G401.6 (cell line): ENCODE measurements around the gene MYO5B.
"Not testable (repeated sequence)": the region's sequence is repeated elsewhere in the genome, so short reads cannot be mapped to it uniquely, and the experiment has no call there.

Source experiments
- FAIRE-seq: peaks from 2 replicates; lab custom pipeline; 2012; peaks lifted over from hg19 to GRCh38; lab: Jason Lieb, UNC

Gene MYO5B

DNA sequence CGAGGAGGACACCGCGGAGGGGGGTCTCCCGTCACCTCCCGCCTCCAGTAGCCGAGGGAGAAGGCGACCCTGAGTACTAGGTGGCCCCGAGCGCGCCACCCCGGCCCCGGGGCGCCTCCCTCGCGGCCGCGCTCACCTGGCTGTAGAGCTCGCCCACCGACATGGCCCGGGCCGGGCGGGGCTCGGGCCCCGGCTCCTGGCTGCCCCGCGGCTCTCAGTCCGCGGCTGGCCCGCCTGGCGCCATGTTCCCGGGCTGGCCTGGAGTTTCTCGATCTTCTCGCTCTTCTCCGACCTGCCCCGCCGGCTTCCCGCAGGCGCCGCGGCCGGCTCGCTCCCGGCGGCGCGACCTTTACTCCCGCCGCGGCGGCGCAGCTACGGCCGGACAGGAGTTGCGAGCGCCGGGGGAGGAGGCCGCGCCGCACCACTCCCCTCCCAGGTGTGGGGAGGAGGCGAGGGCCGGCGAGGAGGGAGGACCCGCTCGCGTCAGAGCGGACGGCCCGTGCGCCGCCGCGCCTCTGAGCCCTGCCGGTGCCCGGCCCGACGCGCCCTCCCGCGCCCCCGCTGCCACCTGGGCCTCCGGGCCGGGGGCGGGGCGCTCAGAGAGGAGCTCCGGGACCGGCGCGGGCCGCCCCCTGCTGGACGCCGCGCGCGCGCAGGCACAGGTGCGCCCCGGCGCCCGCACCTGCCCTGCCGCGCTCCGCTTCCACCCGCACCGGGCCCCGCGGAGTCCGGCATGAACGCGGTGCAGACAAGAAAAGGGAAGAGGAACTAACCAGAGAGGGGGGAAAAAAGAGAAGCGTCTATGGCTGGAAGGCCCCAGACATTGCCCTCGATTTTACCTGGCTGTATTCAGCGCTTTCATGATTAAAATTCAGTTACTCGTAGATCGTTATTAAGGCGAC lies at the start of gene MYO5B:
MYO5B (minus strand) TSS at position 517 of the 902 bp plus-strand sequence; CDS start at position 163, 354 bp downstream.
- FAIRE-seq = no peak

DNA sequence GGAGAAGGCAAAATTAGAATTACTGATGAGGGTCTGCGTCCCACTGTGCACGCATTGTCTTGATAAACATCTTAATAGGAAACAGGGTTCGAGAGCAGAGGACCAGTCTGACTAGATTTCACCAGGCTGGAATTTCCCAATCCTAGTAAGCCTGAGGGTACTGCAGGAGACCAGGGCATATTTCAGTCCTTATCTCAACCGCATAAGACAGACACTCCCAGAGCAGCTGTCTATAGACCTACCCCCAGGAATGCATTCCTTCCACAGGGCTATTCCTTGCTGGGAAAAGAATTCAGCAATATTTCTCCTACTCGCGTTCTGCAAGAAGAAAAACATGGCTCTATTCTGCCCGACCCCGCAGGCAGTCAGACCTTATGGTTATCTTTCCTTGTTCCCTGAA lies 46.8 kb upstream of the MYO5B start:
- FAIRE-seq = not testable (repeated sequence)

DNA sequence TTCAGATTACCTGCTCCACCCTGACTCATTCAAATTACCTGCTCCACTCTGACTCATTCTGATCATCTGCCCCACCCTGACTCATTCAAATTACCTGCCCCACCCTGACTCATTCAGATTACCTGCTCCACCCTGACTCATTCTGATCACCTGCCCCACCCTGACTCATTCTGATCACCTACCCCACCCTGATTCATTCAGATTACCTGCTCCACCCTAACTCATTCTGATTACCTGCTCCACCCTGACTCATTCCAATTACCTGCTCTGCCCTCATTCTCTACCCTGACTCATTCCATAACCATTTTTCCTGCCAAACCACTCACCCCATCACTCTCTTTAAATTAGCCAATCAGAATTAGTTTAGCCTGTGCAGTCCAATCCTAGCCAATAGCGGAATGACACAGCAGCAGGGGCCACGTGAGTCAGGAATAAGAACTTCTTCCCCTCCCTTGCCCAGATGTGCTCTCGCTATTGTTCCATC lies 45.2 kb upstream of the MYO5B start:
- FAIRE-seq = no peak

DNA sequence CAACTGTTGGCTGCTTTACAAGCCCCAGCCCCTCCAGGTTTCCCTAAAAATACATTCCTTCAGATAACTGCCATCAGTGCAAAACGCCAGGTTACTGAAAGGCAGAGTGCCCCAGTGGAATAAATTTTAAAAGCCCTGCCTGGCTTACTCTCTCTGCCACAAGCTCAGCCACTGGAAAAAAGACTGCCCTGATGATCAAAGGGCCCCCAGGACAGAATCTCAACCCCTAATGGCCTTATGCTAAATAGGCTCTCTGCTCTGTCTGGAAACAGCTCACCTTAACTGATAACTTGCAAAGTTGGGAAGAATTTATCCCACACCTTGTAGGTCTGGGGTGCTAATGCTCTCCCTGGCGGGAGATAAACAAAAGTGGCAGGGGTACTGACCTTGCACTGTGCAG lies 37.5 kb upstream of the MYO5B start:
- FAIRE-seq = no peak

DNA sequence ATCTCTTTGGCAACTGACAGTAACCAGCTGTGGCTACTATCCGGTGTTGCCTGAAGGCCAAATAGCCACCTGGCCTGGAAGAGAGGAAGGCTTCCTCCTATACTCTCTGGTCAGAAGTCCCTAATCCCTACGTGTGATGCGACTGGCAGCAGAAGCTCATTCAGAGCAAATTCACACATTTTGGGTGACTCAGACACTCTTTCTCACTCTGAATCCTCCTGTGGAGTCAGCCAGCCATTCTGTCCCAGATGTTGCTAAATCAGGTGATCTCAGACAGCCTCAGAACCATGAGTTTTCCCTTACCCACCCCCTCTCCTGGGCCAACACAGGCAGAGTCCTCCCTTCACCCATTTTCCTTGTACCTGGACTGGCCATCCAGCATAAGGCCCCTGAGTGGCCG lies 36.7 kb upstream of the MYO5B start:
- no peak for FAIRE-seq

DNA sequence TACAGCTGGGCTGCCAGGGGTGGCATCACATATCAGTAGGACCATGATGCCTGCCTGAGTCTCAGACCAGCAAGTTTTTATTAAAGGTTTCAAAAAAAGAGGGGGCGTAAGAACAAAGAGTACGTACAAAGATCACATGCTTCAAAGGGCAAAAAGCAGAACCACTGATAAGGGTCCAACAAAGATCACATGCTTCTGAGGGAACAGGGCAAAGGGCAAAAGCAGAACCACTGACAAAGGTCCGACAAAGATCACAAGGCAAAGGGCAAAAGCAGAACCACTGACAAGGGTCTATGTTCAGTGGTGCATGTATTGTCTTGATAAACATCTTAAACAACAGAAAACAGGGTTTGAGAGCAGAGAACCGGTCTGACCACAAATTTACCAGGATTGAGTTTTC lies 25.3 kb upstream of the MYO5B start:
- not testable (repeated sequence) for FAIRE-seq

DNA sequence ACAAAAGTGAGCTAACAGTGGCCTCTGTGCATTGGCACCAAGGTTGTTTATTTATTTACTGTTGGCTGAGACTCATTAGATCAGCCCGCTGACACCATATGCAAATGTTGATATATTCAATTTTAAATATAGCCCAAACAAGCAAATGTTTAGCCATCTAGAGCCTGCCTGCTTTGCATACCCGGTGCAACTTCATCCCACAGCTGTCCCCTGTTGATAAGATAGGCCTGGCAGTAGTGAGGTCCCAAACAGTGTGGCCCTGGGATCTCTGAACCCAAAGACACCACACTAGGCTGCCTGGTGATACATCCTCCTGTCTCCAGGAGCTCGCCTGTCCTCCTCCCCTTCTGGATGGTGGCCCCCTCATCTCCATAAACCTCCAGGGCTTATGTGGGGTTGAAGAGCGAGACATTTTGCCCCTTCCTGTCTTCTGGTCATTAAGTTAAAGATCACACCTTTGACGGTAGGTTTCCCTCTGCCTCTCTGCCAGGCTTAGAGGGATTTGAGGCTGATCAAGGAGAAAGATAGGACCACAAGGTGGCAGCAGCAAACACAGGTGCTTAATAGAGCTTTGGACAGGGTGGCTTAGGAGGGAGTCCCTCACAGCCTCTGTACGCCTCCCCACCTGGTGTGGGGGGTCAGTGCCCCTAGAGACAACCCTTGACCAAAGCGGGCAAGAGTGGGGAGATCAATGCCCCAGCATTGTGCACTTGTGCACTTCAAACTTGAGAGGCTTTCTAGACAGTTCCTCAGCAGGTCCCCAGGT lies 23.7 kb upstream of the MYO5B start:
- no peak for FAIRE-seq

DNA sequence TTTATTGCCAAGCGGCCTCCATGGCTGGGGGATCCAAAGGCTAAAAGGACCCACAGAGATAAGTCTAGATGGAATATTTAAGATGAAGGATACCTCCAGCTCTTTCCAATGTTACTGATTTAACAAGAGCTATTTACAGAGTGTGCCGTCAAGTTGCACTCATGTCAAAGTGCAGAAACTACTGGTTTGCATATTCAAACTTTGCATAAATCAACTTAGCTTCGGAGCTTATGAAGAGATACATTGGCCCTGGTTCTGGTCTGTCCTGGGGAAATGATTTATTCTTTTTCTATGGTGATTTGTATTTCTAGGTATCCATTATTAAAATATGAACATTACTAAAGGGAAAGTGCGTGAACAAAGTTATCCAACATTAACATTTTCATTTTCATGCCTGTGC lies 14.4 kb upstream of the MYO5B start:
- FAIRE-seq = no peak

DNA sequence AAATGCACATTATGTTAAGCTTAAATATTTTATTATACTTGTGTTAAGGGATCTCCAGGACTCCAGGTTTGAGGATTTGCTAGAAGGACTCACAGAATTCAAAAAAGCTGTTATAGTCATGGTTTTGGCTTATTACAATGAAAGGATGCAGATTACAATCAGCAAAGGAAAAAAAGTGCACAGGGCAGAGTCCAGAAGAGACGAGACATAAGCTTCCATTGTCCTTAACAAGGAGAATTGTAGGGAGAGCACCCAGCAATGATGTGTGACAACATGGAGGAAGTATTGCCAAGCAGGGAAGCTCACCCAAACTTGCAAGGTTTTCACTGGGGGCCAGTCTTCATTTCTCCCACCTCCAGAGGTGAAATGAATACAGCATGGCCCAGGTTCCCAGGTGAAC lies 12.8 kb upstream of the MYO5B start:
- FAIRE-seq = no peak

DNA sequence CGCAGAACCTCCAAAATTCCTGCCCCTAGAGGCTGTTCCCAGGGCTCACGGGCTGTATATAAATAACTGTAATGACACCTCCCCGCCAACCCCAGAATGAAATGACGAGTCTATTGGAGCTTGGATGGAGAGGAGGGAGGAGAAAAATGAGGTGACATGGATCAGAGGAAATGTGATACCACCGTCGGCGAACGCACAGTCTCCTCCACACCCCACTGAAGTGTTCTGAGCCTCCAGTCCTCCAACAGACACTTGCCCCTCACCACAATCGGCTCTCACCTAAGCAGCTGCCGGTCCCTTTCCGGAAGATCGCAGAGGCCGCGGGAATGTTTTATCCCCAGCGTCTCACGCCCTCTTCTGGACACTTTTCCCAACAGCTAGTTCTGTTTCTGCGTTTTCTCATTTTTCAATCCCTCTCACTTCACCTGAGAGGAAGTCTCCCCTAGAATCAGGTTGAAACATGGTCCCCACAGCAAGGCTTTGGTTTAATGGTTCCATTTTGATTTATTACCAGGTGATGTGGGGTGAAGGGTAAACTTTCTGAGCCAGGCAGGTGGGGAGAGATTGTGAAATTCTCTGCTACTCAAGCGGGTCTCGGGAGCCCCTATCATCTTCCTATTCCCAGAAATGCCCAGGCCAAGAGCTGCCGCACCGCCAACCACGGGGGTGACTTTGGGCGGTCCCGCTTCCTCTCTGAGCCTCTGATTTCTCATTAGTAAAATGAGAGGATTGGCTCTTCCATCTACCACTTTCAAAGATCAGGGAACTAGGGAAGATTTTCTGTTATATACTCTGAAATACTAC lies 9.1 kb upstream of the MYO5B start:
- FAIRE-seq = peak; percentile 17

DNA sequence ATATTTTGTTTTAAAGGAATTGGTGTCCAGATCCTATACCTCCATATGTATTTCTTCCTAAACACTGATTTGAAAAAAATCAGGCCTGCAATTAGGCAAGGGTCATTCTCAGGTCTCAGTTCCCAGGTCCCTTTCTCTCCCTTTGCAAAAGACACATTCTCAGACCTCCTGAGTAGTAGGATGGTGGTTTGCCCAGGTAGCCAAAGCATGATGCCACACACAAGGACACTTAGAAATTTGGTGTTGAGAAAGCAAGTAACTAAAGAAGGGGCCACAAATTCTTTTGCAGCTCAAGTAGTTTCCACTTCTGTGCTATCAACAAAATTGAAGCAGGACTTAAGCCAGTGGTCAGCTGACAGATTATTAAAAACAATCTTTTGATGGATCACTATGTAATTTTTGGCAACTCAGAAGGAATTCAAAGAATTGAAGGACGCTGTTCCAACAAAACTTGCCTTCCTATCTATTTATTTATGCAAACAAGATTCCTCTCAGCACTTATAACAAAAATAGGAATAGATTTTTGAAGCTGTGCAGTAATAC lies 6.6 kb upstream of the MYO5B start:
- no peak for FAIRE-seq

DNA sequence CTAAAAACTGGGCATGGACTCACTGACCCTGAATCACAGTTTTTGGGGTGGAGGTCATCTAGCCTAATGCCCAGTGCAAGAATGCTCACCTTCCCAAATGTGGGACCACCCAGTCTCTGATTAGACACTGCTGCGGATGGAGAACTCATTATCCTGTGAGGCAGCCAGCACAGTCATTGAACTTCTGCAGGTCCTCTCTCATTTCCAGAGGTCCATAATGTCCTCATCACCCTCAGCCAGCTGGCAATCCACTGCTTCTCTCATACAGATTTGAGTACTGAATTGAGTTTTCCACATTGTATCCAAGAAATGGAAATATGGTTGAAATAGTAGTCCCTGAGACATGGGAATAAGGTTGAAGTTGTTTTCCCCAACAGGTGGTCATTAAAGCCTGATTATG lies 5.0 kb upstream of the MYO5B start:
- FAIRE-seq = no peak

DNA sequence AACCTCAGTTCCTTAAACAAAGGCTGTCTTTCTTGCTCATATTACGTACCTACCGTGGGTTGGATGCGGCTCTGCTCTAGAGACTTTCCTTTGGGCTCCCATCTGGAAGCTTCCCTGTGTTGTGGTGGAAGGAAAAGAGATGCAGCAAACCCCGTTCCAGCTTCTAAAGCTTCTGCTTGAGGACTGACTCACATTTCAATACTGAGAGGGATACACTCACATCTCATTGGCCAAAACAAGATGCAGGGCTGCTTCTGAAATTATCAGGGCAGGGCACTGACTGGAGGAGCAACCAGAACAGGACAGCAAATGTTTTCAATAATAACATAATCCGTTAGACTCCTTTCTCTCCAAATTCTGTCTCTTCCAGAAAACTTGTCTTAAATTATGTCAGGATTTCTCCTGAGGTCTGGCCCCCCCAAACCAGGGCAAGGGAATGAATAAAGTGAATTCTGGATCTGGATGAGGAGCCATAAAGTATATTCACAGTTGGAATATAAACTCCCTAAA lies 4.5 kb upstream of the MYO5B start:
- FAIRE-seq = no peak

DNA sequence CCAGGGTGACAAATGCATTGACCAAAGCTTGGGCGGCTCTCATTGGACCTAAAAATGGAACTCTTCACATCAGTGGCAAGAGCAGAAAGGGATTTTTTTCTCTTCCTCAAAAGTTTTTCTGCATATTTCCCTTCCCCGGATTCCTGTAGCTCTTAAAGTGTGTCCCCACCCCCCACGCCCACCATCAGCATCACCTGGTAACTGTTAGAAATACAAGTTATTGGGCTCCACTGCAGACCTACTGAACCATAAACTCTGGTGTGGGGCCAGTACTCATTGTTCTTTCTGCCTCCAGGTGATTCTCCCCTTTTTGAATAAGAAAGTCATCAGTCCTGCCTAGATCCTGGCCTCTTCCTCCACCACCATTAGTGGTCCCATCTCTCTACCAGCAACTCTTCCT lies 1.3 kb upstream of the MYO5B start:
- no peak for FAIRE-seq

DNA sequence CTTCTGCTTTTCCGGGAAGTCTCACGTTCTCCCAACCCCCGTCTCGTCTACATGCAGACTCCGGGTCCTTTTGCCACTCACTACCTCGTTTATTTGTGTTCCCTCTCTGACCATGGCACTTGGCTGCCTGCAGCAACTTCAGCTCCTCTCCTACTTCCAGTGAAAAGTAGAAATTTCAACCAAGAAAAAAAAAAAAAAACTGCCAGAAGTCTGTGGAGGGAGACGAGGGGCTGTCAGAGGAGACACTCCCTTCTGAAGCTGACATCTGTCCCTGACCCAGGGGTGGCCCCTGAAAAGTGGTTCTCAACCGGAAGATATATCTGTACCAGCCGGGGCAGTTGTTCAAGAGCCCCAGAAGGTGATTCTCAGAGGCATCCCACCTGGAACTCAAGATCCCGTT lies 742 bp upstream of the MYO5B start:
- FAIRE-seq = no peak

DNA sequence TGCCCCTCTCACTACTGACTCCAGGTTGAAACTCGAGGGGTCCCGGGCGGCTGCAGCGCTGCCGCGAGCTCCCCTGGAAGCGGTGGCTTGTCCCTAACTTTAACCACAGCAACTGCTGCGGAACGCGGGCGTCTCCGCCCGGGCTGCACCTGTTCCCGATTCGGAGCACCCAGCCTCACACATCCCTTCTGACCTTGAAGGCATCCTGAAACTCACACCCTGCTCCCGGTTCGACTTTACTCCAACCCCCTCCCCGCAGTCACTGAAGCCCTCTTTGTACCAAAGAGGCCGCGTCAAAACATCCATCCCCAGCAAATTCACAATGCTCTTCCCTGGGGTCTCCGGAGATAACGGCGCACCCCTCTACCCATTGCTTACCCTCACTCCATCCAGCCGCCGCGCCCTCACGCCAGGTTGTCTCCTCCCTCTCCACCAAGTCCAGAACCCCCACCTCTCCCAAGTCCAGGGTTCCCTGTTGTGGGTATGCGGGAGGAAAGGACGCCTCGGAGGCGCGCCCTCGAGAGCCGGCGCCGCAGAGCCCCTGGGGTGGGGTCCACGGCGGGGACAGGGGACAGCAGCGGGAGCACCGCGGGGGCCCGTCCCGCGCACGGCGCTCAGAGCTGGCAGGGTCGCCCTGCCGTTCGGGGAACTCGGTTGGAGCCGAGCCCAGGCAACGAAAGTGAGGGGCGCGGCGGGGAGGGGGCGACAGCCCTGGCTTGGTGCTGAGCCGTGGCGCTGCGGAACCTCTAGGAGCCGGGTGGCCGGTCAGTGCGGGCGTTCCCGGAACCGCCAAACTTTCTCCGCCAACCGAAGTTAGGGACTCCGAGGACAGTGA lies 934 bp downstream of the MYO5B start:
- no peak for FAIRE-seq

DNA sequence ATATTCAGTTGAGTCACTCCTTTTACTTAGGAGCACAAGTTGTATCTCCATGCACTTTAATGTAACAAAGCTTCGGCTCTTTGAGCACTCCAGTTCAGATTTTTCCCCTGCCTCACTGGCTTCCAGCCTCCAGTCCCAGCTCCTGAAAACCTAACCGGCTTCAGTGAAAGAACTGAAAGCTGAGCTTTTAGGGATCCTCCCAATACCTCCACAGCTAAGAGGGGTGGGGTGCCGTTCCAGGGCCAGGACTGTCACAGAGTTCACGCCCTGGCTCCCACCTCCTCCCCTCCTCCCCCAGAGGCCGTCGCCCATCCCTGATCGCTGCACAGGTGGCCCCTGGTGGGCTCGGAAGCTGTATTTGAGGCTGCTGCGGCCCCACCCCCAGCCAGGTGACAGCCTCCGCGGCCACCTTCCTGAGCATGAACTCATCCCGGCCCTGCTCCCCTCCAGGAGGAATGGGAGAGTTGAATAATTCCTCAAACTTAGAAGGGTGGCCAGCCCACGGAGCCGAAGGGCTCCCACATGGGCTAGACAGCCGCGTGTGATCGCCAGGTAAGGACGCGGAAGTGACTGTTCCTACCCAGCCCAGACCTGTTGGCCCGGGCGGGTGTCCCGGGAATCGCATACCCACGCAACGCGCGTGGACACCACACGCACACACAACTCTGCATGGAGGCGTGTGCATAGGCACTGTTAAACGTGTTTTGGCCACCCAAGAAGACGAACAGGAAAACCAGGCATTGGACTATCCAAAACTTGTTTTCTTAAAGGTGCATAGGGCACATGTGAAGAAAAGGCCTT lies 1.8 kb downstream of the MYO5B start:
- FAIRE-seq = no peak

DNA sequence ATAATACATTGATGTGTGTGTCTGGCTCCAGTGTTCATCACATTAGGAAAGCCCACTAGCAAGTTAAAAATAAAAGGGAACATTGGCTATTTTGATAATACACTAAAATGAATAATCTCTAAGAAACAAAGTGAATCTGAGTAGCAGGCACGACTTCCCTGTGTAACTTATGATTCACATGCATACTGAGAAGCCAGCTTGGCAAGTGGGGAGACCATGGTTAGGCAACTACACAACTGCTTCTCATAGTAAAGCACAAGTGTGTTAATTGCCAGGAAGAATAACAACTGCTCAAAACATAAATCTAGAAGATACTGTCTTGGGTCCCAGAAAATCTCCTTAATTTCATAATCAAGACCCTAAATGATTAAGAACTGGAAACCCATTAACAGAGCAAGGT lies 4.0 kb downstream of the MYO5B start:
- FAIRE-seq = no peak

DNA sequence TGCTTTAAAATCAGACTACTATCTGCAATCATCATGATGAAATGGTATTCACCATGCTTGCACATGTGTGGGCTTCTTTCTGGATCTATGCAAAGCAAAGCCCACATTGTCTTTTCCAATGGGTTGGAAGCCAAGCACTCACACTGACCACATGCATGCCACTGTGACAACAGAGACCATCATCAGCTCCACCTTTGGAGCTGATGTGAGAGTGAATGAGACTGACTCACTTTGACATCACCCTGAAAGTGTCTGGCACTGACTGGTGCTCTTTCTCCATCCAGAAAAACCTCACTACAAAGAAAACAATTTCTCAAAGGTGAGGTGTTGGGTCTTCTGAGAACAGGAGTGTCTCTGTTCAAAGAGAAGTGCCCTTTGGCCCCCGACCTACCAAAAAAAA lies 4.7 kb downstream of the MYO5B start:
- no peak for FAIRE-seq

DNA sequence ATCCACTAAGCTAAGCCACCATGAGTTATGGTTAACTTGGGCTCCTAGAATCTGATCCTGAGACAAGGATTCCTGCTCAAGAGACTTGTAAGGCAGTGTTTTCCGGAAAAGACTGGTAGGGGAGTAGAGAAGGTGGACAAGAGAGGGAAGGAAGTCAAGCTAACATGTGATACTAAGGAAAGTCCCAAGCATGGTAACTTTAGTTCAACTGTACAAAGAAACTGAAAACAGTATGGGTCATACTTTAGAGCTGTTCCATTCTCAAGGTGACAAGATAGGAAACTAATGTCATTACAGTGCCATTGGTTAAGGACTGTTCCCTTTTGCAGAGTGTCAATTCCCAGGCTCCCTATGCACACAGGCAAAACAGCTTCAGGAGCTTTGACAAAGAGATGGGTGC lies 5.8 kb downstream of the MYO5B start:
- no peak for FAIRE-seq
